ENCODE data around the gene PRKAG3.
"Not testable (repeated sequence)": the region's sequence is repeated elsewhere in the genome, so short reads cannot be mapped to it uniquely, and the experiment has no call there.

Gene PRKAG3

DNA sequence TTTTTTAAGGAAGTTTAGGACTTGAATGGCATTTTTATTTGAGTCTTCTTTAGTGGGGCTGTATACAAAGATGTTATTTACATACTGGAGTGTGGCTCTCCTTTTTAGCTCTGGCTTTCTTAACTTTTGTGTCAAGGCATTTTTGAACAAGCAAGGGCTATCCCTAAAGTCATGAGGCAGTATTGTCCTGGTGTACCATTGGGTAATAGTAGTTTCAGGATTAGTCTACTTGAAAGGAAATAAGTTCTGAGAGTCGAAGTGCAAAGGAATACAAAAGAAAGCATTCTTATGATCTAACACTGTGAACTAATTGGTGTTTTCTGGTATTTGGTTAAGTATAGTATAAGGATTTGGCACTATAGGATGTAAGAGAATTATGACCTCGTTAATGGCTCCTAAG is 51.6 kb downstream of the PRKAG3 start:
- DNase-seq, result peak; percentile 11

DNA sequence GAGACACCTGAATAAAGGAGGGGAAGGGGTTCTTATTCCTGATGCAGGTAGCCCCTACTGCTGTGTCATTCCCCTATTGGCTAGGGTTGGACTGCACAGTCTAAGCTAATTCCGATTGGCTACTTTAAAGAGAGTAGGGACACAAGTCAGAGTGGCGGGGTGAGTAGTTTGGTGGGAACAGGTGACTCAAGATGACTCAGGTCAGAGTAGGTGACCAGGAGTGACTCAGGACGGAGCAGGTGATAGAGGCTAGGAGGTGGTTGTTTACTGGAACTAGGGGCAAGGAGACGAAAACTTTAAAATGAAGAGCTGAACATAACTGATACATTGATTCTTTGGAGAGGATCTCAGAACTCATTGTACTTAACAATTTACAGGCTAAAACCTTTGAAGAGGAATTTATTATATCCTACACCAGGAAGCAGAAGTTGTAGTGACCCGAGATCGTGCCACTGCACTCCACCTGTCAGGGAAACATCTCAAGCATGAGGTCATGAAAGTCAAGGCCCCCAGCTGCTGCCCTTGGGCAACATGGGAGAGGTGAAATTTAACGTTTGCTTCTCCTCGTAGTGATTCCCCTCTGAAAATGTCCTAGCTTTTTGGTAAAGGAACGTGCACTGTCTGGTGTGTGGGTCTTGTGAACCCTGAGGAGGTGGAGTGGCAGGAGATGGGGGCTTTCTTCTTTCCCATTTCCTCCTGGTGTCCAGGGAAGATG is 54.2 kb downstream of the PRKAG3 start:
- DNase-seq, result no peak

DNA sequence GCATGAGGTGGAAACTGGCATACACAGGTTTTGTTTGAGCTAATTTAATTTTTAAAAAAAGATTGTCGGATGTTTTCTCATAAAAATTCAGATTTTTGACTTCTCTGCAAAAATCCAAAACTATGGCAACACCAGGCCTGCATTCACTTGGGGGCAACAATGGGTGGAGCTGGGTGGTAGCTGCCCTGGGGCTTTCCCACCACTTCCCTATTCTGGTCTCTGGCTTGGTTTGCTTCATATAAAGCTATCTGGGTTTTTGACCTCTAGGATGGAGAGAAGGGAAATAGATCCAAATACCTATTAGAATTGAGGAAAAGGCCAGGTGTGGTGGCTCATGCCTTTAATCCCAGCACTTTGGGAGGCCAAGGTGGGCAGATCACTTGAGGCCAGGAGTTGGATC is 55.1 kb downstream of the PRKAG3 start:
- DNase-seq, result no peak

DNA sequence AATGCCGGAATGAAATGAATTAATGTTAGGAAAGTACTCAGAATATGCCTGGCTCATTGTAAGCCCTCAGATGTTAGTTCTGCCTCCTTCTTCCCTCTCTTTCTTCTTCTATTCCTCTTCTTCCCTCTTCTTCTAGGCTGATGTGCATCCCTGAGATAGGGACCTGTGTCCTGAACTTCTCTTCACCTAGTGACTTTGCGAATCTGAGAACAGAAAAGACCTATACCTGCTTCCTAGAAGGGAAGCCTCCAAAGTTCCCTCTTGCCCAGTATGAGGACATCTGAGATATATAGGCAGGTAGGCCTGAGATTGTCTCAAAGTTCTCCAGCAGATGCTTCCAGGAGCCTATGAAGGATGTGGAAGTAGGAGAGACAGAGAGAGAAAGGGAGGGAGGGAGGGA is 57.7 kb downstream of the PRKAG3 start:
- DNase-seq, result no peak

DNA sequence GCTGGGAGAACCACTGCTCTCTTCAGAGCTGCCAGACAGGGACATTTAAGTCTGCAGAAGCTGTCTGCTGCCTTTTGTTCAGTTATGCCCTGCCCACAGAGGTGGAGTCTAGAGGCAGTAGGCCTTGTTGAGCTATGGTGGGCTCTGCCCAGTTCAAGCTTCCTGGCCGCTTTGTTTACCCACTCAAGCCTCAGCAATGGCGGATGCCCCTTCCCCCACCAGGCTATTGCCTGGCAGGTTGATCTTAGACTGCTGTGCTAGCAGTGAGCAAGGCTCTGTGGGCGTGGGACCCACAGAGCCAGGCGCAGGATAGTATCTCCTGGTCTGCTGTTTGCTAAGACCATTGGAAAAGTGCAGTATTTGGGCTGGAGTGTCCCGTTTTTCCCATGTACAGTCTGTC is 58.8 kb downstream of the PRKAG3 start:
- DNase-seq, result not testable (repeated sequence)

Measured in activated CD4-positive, alpha-beta T cell treated with anti-CD3 and anti-CD28 coated beads, Interleukin-10, Interleukin-2, amounts not matched to agents 100 ng/mL and 50 ng/mL, durations not matched to agents 16 hours and 8 hours (primary cell).